DND-41 (cell line): ENCODE measurements around the gene ZNRD2.

Experiments
- CTCF ChIP-seq: IDR thresholded peaks from 2 replicates; pipeline ENCODE4 v1.5.1; 2012; ENCODE audit warnings: borderline replicate concordance, low read length, moderate library complexity, mild to moderate bottlenecking; ENCODE audit not compliant: poor library complexity, severe bottlenecking; ENCODE audit errors: extremely low read depth
- EZH2 ChIP-seq: IDR thresholded peaks from 3 replicates; pipeline ENCODE4 v1.6.1; 2012; ENCODE audit warnings: borderline replicate concordance, low read depth, mild to moderate bottlenecking, moderate library complexity, low read length, inconsistent platforms; ENCODE audit not compliant: severe bottlenecking

GRCh38 chr11:65599955-65600246 is 29.6 kb downstream of the ZNRD2 start:
- TF ChIP-seq CTCF (no peak), EZH2 (no peak)
